NCI-H345 treated with DMSO at 0.1 percent for 48 hours (cell line): ENCODE data around the gene ARL13A.
"Not testable (repeated sequence)": the region's sequence is repeated elsewhere in the genome, so short reads cannot be mapped to it uniquely, and the experiment has no call there.

Experiments used
- DNase-seq: peaks from one replicate; lab custom pipeline; 2025; ENCODE audit not compliant: unreplicated experiment; lab: John Stamatoyannopoulos, UW

Gene ARL13A

DNA sequence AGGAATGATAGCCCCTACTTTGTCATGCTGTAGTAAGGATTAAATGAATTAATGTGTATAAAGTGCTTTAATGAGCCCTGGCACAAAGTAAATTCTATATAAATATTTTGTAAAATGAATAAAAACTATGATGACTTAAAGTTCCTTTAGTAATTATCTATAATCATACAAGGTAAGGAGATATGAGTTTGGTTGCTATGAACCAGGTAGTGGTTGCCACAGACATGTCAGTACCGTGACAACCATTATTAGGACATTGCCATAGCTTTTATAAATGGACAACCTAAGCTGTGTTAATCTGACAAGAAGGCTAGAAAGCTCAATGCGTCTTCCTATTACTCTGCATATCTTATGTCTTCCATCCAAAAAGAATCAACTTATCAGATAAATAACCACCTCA, at the start of gene ARL13A:
TSS of gene ARL13A (plus strand) at position 301 of the 400 bp plus-strand sequence. CDS start 3,982 bp downstream, outside the sequence.
- DNase-seq = no peak

DNA sequence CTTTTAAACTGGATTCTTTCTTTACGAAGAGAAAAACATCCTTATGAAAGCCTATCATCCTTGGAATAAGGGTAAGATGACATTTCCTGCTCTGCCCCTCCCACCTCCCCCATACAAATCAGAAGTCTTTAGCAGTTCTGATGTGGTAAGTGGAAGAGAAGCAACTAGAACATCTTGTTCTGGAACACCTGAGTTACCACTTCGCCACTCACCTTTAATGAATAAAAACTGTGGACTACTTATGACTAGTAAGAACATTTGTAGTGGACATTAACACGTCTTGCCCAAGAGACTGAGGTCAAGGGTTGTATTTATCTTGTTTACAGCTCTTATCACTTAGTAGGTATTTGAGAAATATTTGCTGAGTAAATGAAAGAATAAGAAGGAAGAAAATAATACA, 45.1 kb upstream of the ARL13A start:
- no peak for DNase-seq

DNA sequence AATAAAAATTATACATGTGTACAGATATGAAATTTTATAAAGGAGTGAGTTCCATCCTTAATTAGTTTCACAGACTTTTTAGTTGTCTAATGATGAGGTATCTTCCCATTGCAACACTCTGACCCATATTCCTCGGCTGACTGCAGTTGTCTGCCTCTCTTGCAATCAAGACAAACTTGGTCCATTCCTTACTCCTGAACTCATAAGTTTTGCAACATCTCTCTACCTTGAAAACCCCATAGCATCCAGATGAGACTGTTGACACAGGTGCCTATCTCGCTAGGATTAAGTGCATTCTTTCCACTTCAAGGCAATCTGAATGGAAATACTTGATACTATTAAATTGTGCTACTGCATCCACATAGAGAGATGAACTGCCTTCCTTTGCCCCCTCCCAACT, 43.1 kb upstream of the ARL13A start:
- DNase-seq = no peak

DNA sequence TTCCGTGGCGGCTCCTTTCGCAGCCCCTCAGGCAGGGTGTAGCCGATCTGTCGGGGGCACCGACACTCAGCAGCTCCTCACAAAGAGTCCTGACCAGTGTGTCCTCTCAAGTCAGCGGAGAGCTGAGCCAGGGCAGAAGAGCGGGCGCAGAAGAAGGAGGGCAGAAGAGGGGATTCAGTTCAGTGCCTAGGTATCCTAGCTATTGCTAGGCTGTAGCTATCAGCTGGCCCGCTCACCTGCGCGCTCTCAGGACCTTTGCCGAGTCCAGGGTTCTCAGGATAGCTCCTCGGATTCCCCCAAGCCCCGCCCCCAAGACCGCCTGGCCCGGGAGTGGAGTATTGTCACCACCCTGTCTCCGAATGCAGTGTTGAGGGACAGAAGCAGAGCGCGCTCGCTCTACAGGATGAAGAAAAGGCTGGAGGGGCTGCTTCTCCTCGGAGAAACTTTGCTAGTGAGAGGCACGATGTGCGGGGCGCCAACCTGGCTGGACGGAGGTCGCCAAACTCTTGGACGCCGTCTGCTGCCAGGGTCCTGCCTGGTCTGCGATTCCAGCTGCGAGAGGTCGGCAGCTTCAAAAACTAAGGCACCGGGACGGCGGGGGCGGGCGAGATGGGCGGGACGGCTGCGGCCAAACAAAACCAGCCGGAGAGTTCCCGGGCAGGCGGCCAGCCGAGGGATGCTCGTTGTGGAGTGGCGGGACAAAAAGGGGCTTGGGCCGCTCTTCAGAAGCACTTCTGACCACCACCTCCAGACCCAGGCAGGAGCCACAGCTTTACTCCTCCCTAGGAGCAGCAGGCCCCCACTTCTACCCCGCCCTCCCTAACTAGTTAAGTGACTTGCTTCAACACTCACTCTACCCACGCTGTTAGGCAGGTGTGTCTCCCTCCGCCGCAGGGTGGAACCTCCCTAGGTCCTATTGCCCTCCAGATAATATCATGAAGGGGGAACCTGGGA, 40.6 kb upstream of the ARL13A start, which contains the start of gene XKRX:
TSS of gene XKRX (minus strand) at position 258 of the 954 bp plus-strand sequence. CDS start 613 bp downstream, outside the sequence.
- DNase-seq = peak; percentile 51

DNA sequence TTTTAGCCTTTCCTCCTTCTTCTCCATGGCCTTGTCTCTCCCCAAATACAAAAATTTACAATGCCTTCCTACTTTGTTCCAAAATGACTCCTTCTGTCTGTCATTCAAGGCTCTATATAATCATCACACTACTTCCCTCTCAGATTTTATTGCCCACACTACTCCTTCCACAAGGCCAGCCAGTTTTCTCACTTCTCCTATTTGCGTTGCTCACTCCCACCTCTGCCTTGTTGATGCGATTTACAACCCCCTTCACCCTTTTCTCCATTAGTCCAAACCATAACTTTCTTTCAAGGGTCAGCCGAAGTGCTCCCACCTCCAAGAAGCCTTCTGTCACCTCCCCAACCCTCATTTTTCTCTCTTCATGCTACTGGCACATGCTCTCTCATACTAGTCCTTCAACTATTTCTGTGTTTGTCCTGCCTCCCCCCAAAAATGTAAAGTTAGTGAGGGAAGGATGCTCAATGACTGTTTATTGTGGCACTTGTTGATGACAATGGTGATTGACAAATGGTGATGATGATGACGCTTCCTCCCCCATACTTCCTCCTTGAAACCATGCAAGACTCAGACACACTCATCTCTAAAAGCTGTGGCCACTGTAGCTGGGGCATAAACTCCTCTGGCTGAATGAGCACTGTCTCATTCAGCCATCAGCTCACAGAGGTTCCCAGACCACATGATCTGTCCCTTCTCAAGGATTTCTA, 38.1 kb upstream of the ARL13A start:
- DNase-seq = no peak

DNA sequence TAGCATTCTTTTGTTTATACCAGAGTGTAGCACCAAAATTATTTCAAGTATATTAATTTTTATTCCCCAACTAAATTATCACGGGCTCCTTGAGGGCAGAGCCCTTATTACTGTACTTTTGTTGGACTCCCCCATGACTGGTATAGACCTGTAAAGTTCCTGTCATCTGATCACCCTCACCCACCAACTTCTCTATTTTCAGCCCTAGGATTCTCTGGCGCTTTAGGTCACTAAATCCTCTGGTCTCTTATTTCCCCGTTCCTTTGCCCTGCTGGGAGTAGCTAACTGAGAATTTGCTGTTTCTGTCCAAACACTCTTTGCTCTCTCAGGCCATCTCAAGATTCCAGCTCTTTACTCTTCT, 37.6 kb upstream of the ARL13A start:
- no peak for DNase-seq

DNA sequence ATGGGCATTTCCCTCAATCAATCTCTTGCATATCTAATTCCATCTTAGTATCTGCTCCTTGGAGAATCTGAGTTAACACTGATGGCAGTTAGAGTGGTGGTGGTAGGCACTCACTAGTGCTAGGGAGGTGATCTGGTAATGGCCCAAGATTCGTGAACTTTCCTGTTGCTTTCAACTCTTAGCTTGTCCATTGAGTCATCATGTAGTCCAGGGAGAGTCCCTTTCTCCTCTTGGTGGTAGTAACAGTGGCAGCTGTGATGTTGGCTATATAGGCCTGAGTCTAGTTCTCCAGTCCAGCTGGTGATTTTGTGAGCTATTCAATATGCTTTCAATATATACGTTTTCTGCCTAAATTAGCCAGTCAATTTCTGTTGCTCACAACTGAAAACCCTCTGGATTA, 33.7 kb upstream of the ARL13A start:
- no peak for DNase-seq

DNA sequence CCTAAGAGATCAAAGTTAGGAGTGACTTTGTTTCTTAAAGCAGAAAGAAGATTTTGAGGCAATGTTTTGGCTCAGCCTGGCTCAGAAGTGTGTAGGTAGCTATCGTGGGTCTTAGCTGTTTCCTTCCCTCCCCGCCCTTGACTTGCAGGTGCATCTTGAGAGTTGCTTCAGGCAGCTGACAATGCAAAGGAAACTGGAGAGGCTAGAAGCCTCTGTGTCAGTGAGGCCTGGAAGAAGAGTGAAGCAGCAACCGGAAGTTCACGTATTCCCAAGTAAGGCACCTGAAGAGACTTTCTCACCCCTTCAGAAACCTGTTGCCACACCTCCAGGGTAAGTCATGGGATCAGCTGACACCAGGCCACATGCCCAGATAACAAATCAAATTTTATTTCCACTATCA, 30.2 kb upstream of the ARL13A start:
- DNase-seq = no peak

DNA sequence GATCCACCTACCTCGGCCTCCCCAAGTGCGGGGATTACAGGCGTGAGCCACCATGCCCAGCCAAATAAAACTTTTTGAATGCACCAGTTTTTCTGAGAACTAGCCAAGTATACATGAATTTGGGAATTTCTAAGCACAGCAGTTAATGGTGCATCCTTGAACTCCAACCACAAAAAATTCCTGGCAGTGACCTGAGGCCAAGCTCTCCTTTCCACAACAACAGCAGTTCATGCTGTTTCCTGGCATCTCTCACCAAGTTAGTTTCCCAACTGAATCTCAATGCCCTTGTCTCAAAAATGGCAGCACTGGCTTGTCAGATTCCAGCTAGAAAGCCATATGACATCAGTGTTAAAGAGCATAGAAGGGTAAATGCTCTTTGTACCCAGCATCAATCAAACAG, 24.9 kb upstream of the ARL13A start:
- no peak for DNase-seq

DNA sequence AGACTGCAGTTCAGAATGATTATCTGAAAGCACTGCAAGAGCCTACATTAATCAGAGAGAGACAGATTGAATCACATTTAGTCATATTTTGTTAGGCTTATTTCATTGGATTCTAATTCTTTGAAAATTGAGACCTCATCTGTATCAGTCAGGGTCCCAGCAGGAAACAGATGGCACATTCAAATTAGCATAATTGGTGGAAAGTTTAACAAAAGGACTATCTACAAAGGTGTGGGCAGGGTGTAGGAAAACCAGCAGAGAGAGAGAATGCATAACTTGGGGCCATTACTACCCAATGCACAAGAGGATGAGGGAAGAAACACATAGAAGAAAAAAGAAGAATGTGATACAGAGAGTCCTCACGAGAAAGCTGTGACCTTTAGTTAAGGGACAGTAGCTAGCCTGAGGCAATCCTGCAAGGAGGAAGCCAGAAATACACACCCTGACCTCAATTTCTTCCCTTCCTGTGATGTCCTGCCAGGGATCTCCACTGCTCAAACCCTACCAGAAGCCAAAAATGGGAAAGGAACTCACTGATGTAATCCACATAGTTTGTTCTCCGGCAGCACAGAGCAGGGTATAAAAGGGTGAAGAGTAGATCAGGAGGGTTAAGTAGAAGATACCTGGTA, 23.1 kb upstream of the ARL13A start:
- no peak for DNase-seq

DNA sequence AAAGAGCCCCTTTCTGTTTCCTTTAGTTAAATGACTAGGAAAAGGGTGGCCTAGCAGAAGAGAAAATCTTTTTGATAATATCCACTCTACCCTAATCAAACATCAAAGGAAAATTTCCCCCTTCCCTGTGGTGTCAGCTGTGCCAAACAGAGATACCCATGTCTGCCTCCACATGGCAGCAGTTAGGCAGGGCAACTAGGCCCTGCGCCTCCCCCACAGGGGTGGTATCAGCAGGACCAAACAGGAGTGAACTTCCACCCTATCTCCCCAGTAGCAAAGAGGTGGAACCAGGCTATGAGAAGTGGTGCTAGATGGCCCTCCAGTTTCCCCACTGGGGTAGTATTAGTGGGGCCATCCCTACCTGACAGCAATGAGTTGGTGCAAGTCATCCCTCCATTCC, 21.0 kb upstream of the ARL13A start:
- DNase-seq = no peak

DNA sequence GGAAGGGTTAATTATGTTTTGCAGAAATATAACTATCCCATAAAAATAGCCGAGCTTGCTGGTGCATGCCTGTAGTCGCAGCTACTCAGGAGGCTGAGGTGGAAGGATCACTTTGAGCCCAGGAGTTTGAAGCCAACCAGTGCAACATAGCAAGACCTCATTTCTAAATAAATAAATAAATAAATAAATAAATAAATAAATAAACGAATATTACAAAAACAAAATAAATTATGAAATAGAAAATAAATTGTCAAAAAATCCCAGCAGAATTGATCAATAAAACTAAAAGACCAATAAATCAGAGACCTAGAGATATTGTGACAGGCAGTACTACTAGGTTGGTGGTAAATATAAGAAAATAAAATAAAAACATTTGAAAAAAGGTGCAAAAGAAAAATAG, 6.7 kb upstream of the ARL13A start:
- DNase-seq = no peak

DNA sequence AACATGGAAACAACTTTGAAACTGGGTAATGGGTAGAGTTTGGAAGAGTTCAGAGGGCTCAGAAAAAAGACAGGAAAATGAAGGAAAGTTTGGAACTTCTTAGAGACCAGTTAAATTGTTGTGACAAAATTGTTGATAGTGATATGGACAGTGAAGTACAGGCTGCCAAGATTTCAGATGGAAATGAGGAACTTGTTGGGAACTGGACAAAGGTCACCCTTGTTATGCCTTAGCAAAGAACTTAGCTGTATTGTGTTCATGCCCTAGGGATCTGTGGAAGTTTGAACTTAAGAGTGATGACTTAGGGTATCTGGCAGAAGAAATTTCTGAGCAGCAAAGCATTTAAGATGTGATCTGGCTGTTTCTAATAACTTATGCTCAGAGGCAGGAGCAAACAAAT, 5.1 kb upstream of the ARL13A start:
- DNase-seq = no peak

DNA sequence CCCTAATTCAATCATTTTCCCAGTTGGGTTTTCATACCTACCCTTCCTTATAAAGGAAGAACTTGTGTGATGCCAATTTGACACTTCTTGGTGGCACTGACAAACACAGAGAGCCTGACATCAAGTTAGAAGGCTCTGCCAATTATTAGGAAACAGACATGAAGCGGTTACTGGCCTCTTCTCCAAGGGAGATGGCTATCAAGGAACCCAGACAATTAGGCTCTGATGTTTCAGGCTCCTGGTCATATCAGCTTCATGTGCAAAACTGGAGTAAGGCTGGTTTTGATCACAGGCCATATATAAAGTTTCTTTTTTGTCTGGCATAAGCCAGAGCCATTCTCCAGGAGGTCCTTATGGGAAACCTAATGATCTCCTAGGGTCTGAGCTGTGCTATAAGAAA, 428 bp downstream of the ARL13A start:
- no peak for DNase-seq

DNA sequence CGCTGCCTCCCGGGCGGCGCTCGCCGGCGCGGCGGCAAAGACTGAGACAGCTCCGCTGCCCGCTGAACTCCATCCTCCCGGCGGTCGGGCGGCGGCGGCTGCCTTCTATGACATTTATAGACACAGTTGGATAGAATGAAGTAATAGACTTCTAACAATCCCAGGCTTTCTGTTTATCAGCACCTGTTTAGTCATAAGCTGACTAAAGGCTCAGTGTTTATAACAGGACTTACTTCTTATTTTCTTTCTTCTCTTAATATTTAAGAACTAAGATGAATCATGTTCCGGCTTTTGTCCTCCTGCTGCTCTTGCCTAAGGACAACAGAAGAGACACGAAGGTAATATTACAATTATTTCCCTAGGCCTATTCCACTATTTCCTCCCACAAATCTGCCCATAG, 3.9 kb downstream of the ARL13A start:
- no peak for DNase-seq

DNA sequence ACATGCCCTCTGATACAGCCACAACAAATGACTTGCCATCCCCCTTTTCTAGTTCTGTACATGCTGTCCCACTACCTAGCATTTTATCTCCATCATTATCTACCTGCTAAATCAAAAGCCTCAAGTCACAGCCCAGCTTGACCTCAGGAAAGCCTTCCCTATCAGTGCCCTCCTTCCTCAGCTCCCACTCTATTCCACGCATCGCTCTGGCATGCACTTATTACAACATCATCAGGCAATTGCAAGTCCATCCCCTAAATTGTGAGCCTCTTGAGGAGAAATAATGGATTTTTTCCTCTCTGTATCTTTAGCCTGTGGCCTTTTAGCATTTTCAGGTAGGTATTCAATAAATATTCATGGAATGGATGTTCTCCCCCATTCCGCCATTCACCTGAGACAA, 5.7 kb downstream of the ARL13A start:
- DNase-seq = no peak

DNA sequence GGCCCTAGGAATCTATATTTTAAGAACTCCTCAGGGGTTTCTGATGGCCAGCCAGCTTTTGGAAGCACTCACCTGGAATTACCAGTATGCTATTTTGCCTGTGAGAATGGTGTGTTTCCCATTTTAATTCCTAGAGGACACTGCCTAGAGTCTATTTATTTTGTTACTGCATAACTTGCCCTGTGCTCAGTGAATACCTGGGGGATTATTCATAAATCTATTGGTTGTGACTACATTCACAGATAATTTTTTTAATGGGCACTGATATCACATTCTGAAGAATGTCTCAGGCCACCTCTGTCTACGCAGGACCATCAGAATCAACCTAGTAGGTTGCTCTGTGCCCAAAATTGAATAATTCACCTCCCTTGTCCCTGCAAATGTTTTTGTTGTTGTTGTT, 6.7 kb downstream of the ARL13A start:
- DNase-seq = no peak

DNA sequence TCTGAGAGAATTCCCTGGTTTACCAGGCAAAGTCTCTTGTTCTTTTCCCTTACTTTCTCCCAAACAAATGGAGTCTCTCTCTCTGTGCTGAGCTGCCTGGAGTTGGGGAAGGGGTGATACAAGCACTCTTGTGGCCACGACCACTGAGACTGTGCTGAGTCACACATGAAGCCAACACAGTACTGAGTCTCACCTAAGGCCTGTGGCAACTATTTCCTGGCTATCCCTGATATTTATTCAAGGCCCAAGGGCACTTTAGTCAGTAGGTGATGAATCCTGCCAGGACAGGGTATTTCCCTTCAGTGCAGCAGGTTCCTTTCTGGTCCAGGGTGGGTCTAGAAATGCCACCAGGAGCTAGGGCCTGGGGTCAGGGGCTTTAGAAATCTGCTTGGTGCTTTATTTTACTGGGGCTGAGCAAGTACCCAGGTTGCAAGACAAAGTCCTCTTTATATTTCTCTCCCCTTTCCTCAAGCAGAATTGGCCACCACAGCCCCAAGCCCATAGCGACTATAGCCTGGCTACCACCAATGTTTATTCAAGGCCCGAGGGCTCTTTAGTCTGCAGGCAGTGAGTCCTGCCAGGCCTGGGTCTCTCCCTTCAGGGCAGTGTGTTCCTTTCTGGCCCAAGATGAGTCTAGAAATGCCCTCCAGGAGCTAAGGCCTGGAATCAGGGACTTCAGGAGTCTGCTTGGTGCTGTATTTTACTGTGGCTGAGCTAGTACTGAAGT, 10.5 kb downstream of the ARL13A start:
- no peak for DNase-seq

DNA sequence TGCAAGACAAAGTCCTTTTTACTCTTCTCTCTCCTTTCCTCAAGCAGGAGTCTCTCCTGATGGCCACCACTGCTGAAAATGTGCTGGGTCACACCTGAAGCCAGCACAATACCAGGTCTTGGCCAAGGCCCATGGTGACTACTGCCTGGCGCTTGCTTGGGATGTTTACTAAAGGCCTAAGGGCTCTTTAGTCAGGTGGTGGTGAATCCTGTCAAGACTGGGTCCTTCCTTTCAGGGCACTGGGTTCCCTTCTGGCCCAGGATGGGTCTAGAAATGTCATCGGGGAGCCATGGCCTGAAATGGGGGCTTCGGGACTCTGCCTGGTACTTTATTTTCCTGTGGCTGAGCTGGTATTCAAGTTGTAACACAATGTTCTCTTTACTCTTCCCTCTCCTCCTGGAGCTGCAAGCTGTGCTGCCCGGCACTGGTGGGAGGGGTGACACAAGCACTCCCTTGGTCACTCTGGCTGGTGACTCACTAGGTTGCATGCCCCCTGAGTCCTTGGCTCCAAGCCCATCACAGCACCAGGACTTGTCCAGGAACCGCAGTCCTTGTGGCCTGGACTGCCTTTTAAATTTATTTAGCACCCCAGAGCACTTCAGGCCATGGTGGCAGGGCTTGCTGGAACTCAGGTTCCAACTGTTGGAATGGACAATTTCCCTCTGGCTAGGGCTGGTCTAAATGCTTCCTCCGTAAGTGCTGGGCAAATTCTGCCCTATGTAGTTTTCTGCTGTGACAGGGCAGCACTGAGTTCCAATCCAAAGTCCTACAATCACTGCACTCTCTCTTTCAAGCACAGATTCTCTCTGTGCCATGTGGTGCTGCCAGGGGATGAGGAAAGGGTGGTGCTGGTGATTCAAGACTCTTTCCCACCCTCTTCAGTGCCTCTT, 11.3 kb downstream of the ARL13A start:
- no peak for DNase-seq

DNA sequence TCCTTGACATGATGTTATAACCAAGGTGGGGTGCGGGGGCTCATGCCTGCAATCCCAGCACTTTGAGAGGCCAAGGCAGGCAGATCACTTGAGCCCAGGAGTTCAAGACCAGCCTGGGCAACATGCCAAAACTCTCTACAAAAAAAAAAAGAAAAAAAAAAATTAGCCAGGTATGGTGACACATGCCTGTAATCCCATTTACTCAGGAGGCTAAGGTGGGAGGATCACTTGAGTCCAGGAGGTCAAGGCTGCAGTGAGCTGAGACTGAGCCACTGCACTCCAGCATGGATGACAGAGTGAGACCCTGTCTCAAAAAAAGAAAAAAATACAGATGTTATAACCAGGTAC, 12.0 kb downstream of the ARL13A start:
- not testable (repeated sequence) for DNase-seq
